Hematopoietic multipotent progenitor cell treated with erythropoietin and hydrocortisone succinate and interleukin-3 and kit ligand, for 17 days (in vitro differentiated cells): Measurements from ENCODE around the gene SLC5A10.

Experiments used
- DNase-seq: peaks from one replicate; pipeline ENCODE4 v3.0.0-alpha.2; 2015; ENCODE audit warnings: low spot score

SLC5A10 gene

GRCh38 chr17:19003543-19004420 lies 51.8 kb downstream of the SLC5A10 start:
- DNase-seq = no peak

GRCh38 chr17:19004421-19005136 lies 52.6 kb downstream of the SLC5A10 start, which contains the start of gene FAM83G:
Gene FAM83G (minus strand): TSS chr17:19004764. CDS start chr17:19004041, 723 bp downstream.
- peak; percentile 39 for DNase-seq

- no peak for DNase-seq
These were observed 53.3 kb downstream of the SLC5A10 start for GRCh38 chr17:19005137-19005773.

- DNase-seq = no peak
These were observed 53.9 kb downstream of the SLC5A10 start for GRCh38 chr17:19005789-19006430.

GRCh38 chr17:19006698-19007097 lies 54.7 kb downstream of the SLC5A10 start:
- DNase-seq = no peak

GRCh38 chr17:19009970-19010369 lies 58.0 kb downstream of the SLC5A10 start:
- DNase-seq = no peak

- no peak for DNase-seq
These were observed 59.0 kb downstream of the SLC5A10 start for GRCh38 chr17:19010729-19011505.

GRCh38 chr17:19011581-19011980 lies 59.6 kb downstream of the SLC5A10 start:
- DNase-seq = no peak

- DNase-seq = no peak
These were observed 60.5 kb downstream of the SLC5A10 start for GRCh38 chr17:19012171-19013080.

- no peak for DNase-seq
These were observed 61.3 kb downstream of the SLC5A10 start for GRCh38 chr17:19013226-19013625.

GRCh38 chr17:19013806-19014627 lies 62.1 kb downstream of the SLC5A10 start:
- no peak for DNase-seq

- no peak for DNase-seq
These were observed 62.8 kb downstream of the SLC5A10 start for GRCh38 chr17:19014628-19015215.

- no peak for DNase-seq
These were observed 63.5 kb downstream of the SLC5A10 start for GRCh38 chr17:19015428-19015827.

- DNase-seq = no peak
These were observed 64.3 kb downstream of the SLC5A10 start for GRCh38 chr17:19016297-19016696.

GRCh38 chr17:19016881-19017280 lies 64.9 kb downstream of the SLC5A10 start:
- no peak for DNase-seq

- no peak for DNase-seq
These were observed 65.4 kb downstream of the SLC5A10 start for GRCh38 chr17:19017401-19017800.

- no peak for DNase-seq
These were observed 66.0 kb downstream of the SLC5A10 start for GRCh38 chr17:19017804-19018599.

GRCh38 chr17:19018600-19018950 lies 66.6 kb downstream of the SLC5A10 start:
- no peak for DNase-seq
